NCI-H1048 (cell line): ENCODE measurements around the gene RAP1A.

Experiments
- DNase-seq: peaks from one replicate; lab custom pipeline; 2025; lab: John Stamatoyannopoulos, UW

The RAP1A gene

GRCh38 chr1:111719674-111720132, 100.1 kb downstream of the RAP1A start:
- DNase-seq: no peak

DNA sequence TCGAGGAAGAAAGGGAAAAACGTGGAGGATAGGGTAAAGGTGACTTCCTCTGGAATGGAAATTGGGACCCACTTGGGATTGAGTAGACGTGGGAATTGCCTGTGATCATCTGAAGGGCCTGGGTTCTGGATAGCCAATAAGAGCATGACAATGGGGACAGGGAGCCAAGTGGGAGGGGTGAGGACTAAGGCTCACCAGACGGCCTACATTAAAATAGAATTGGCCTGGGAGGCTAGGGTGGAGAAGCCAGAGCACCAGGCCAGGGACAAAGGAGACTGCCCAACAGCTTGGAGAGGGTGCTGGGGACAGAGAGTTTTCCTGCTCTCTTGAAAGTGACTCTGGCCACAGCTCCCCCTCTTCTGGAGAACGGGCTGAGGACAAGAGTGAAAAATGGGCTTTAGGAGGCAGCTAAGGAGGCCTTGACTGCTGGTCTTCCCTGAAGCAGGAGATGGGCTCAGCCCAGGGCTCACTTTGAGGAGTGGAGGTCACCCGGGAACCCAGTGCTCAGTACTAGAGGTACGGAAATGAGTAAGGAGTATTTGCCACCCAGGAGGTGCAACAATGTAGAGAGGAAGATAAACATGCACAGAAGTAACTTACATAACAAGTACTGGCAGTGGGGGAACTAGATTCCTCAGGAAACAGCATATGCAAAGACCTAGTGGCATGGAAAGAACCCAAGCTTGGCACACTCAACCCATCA, 100.8 kb downstream of the RAP1A start:
- no peak for DNase-seq

DNA sequence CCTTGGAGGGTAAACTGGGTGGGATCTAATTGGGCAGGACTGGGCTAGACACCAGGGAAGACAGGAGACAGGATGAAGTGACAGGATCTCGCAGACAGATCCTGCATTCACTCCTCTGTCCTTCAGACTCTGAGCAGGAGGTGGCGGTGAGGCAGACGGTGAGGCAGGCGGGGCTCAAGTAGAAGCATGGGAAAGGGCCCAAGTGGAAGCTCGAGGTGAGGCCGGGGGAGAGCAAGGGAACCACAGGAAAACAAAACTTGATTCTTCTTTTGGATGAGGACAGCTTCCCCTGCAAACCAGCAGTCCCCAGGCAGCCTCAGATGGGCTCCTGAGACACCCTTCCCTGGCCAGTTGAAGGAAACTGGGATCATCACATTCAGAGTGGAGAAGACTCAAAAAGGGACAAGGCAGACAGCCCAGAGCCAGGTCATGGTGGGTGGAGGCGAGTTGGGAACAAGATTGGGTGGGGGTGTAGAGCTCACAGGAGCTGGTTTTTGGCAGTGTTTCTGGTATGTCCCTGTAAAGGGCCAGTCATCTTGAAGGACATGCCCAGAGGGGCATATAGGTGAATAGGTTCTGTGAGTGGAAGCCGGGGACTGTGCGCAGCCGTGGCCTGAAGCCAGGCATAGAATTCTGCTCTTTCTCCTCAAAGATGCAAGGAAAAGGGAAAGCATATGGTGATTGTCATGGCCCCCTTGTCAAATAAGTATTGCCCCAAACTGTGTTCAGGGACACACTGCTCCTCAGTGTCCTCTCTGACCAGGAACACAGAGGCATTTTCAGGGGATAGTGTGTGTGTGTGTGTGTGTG, 101.6 kb downstream of the RAP1A start:
- DNase-seq: no peak

GRCh38 chr1:111723091-111723806, 103.7 kb downstream of the RAP1A start:
- no peak for DNase-seq

GRCh38 chr1:111723871-111724270, 104.3 kb downstream of the RAP1A start:
- no peak for DNase-seq

- DNase-seq: no peak
These were observed 105.6 kb downstream of the RAP1A start for GRCh38 chr1:111725192-111725591.

DNA sequence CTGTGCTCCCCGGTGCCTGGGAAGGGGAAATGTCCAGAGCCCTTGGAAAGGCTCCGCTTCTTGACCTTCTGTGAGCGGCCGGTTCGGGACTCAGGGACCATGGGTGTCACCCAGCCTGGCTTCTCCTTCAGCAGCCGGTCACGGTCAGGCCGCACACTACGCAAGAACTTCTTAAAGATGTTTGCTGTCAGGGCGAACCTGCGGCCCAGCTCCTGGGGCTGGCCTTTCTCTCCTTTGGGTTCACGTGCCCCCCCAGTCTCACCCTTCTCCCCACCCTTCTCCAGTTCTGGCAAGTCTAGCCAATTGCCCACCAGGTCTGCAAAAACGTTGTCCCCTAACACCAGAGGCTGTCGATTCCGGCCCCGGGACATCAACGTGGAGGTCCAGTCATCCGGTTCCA, 107.5 kb downstream of the RAP1A start:
- DNase-seq: no peak

DNA sequence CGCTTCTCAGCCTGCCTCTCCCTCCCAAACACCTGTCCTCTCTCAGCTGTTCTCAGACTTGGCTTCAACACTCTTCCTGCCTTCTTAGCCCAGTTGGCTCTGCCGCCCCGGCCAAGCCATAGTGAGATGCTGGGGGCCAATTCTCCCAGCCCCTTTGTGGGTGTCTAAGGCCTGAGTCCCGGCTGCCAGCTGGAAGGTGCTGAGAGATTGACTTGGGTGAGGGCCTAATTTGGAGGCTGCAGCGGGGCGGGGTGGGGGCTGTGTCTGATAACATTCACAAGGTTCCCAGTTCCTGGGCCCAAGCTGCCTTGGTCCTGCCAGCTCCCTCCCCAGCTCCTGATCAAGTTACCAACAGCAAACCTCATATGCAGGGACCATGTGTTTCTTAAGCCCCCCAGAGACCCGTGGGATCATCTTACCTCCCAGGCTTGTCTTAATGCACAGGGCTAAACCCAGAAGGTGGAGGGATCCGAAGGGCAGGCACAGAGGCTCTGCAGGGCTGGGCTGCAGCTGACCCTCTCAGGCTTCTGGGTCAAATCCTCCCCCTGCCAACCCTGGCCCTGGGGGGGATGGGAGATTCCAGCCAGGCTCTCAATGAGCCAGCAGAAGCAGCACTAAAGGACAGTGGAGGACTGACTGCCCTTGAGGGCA, 109.8 kb downstream of the RAP1A start:
- no peak for DNase-seq

- DNase-seq: no peak
These were observed 110.5 kb downstream of the RAP1A start for GRCh38 chr1:111729946-111730681.

- no peak for DNase-seq
These were observed 111.1 kb downstream of the RAP1A start for GRCh38 chr1:111730706-111731105.

- no peak for DNase-seq
These were observed 112.4 kb downstream of the RAP1A start for GRCh38 chr1:111731956-111732355.

- DNase-seq: no peak
These were observed 113.1 kb downstream of the RAP1A start for GRCh38 chr1:111732718-111733117.

DNA sequence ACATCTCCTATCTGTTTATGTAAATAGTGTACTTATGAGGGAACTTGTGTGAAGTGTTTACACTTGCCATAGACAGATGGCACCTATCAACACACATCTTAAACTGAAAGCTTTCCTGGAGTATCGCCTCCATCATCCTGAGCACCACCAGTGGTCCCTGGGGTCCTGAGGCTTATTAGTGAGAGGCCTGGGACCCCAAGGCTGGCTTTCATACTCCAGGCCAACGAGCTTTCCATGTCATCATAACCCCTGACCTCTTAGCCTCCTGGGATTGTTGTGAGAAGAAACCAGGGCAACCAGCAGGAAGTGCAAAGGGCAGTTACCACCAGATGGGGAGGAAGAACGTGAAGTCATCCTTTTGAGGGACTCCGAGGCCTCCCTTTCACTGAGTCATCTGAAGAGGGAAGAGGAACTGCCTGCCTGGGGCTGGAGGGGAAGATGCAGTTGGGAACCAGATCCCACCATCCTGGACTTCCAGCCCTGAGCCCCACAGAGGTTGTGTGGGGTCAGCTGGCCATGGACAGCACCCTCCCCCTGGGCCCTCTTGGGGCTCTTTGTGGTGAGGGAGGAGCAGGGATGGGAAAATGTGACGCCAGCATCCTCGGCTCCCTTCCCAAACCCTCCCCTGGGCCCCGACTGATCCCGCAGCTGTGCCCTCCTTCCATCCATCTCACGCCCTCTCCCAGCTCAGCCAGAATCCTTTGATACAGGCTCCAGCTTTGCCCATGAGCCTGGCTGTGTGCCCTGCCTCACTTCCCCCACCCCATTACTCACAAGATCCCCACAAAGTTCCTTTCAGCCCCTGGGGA, 113.8 kb downstream of the RAP1A start:
- no peak for DNase-seq

GRCh38 chr1:111733992-111734341, 114.4 kb downstream of the RAP1A start:
- DNase-seq: no peak

DNA sequence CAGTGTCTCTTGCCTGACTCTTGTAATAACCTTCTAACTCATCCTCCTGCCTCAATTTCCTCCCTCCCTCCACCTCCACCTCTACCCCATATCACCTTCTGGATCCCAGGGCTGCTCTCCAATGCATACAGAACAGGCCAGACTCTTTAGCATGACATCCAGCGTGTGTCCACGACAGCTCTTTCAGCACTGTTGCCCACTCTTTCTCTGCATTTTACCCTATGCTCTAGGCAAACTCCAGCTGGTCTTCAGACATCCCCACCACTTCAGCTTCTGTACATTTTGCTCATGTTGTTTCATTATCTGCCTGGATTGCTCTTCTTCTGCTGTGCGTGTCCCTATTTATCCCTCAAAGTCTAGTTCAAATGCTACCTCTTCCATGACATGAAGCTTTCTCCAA, 114.8 kb downstream of the RAP1A start:
- DNase-seq: no peak

DNA sequence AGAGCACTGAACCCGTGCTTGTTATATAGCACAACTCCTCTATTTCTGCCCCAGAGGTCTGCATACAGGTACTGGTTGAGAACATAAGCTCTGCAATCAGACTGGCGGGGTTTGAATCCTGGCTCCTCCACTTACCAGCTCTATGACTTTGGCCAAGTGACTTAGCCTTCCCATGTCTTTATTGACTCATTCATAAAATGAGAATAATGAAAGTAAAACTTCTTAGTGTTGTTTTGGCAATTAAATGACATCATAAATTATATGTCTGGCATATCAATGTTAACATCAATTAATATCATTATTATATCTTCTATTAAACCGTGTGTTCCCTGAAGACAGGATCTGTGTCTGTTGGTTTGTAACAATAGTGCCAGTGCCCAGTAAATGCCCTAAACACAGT, 115.3 kb downstream of the RAP1A start:
- no peak for DNase-seq

DNA sequence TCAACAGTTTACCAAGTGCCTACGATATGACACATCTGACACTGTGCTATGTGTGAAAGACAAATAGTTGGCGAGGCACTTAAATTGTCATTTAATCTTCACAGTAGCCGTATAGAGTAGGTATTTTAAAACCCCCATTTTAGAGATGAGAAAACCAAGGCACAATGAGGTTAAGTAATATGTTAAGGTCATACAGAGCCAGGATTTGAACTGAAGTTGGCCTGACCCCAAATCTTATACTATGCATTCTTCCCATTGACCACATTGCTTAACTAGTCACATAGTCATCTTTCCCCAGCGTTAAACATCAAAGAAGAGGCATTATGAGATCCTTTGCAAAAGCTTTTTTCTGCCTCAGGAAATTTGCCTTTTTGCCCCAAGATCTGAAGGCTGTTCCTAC, 115.7 kb downstream of the RAP1A start:
- DNase-seq: no peak

DNA sequence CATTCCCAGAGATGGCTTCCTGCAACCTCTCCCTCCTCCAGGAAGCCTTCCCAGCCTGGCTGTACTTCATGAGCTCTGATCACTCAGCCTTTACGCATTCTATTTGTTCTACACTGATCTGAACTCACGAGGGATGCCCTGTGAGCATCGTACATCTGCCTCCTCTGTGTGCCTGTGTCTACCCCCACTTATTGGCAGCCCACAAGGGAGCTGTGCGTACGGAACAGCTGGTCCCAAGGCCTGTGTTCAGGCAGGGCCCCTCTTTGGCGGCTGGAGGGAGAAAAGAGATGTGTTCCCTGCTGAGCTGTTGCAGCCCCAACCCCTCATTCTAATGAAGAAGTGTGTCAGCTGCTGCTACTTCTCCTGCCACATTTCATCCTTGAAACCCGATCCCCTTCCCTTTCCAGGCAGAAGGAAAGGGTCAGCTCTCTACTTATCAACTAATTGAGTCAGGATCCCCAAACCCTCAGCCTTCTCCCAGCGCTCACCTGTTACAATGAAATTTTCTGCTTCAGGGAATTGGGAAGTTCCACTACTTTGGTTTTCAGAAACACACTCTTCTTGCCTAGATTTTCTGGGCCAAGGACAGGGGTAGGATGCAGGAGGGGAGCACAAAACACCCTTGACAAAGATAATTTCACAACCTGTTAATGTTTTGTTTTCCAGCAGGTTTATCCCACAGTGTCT, 116.4 kb downstream of the RAP1A start:
- no peak for DNase-seq

GRCh38 chr1:111736548-111737215, 117.1 kb downstream of the RAP1A start:
- DNase-seq: no peak
